Ascending aorta (tissue), 2 donors: Measurements from ENCODE around the gene TSPAN3. TPM values are rescaled to one million over a fixed set of nuclear protein-coding genes. Genes with fewer than 3 reads are reported as not detected.

Source experiments
- DNase-seq, 2 donors: peaks; one replicate each; pipeline ENCODE4 v3.0.0-alpha.2; 2019; ENCODE audit warnings: low spot score in 2 of 2
- H3K27ac ChIP-seq, 2 donors: fragments of 200-600 bp; sonication (generic); one replicate each; pipeline ENCODE4 v1.5.1; 2016 to 2017; ENCODE audit warnings: mild to moderate bottlenecking in 1 of 2
- H3K27me3 ChIP-seq: fragments of 200-600 bp; sonication (generic); one replicate; pipeline ENCODE4 v1.5.1; 2017
- H3K36me3 ChIP-seq, 2 donors: fragments of 200-600 bp; sonication (generic); one replicate each; pipeline ENCODE4 v1.5.1; 2016
- H3K4me1 ChIP-seq, 2 donors: fragments of 200-600 bp; sonication (generic); one replicate each; pipeline ENCODE4 v1.5.1; 2016 to 2017; ENCODE audit warnings: mild to moderate bottlenecking in 1 of 2
- H3K4me3 ChIP-seq, 2 donors: fragments of 200-600 bp; sonication (generic); one replicate each; pipeline ENCODE4 v1.5.1; 2016 to 2017; ENCODE audit warnings: mild to moderate bottlenecking in 1 of 2
- H3K9me3 ChIP-seq, 2 donors: fragments of 200-600 bp; sonication (generic); one replicate each; pipeline ENCODE4 v1.5.1; 2016
- intact Hi-C: fragments of 100-400 bp; cut with DNase I; formaldehyde crosslinking; loops from one replicate; pipeline ENCODE4 v1.15.1; 2023
- total RNA-seq: library from RNA; depleted of rRNA; stranded (reverse); fragments of >200 nt; gene quantifications from one replicate; pipeline ENCODE4 v1.1.0, GENCODE V29; 2016
- TF ChIP-seq, protein P1 (sequence below), 3 experiments: fragments of 200-600 bp in 2 of 3; fragments of 450-650 bp in 1 of 3; sonication (generic) in 2 of 3; IDR thresholded peaks; one replicate each; pipeline ENCODE4 v1.5.1; 2016 to 2019; ENCODE audit warnings: antibody characterized with exemption in 3 of 3, mild to moderate bottlenecking in 1 of 3, moderate library complexity in 1 of 3

The TSPAN3 gene
- total RNA-seq, 1 donor from 2014 or later: 98.2 TPM

DNA sequence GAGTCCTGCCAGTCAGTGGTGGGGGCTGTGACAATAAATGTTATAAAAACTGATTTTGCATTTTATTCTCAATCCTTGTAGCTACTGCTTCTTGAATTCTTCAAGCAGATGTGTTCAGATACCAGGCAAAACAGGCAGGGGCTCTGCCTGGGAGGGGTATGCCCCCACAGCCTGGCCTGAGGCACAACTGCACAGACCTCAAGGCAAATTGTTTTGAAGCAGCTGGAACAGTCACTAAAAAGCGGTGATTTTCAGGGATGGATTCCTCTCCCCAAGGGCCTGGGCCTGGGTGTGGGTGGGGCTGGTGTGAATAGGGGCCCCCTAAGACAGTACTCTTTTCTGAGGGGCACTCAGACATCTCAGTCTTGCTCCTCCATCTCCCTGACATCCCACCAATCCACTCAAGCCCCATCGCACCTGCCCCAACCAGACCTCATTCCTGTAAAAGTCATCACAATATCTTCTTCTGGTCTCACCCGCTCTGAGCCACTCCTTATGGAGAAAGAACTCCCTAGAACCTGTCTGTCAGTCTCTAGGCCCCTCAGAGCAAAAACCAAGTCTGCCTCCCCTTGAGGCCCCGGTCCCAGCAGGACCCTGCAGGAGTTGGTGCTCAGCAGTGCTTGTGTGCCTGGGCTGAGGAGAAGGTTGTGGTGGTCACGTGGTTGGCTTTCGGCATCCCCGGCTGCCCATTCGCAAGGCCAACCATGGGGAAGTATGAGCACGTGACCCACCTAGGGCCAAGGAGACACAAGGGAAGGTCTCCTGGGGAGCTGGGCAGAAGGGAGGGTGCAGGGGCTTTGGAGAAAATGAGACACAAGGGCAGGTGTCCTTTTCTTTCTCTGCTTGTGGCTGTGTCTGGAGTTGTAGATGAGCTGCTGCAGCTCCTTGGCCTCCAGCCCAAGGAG lies 78.9 kb downstream of the TSPAN3 start:
- DNase-seq: peak in 1 of 2 donors; percentile 59
- H3K4me1 ChIP-seq: peaks cover 21 to 24% of the 10 kb centered on the region in 2 donors
- intact Hi-C loops: no loop called here
- no peak overlapping the region for H3K27ac ChIP-seq
- TF ChIP-seq, protein P1, sequence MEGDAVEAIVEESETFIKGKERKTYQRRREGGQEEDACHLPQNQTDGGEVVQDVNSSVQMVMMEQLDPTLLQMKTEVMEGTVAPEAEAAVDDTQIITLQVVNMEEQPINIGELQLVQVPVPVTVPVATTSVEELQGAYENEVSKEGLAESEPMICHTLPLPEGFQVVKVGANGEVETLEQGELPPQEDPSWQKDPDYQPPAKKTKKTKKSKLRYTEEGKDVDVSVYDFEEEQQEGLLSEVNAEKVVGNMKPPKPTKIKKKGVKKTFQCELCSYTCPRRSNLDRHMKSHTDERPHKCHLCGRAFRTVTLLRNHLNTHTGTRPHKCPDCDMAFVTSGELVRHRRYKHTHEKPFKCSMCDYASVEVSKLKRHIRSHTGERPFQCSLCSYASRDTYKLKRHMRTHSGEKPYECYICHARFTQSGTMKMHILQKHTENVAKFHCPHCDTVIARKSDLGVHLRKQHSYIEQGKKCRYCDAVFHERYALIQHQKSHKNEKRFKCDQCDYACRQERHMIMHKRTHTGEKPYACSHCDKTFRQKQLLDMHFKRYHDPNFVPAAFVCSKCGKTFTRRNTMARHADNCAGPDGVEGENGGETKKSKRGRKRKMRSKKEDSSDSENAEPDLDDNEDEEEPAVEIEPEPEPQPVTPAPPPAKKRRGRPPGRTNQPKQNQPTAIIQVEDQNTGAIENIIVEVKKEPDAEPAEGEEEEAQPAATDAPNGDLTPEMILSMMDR (IDR thresholded peaks at IDR 0.05): no peak
- H3K4me3 ChIP-seq: no peak overlapping the region
- H3K36me3 ChIP-seq: no peaks in the 10 kb centered on the region
- no peaks in the 10 kb centered on the region for H3K27me3 ChIP-seq
- H3K9me3 ChIP-seq: no peaks in the 10 kb centered on the region

Other genes starting within 250 kb of the TSPAN3 start
- gene SCAPER, start 165.8 kb downstream of the TSPAN3 start, total RNA-seq: 78.1 TPM
- gene RCN2, start 139.4 kb downstream of the TSPAN3 start, total RNA-seq: 65.5 TPM
- gene PSTPIP1, start 76.0 kb downstream of the TSPAN3 start, total RNA-seq: 14.6 TPM